Left lung (tissue), 10 donors: ENCODE results near the gene FBXO39. TPM values are rescaled to one million over a fixed set of nuclear protein-coding genes. Genes with fewer than 3 reads are reported as not detected.

Source experiments
- ATAC-seq: fragments of 200-7000 bp; cut with Tn5 transposase; one replicate; pipeline ENCODE4 v1.9.1; 2020; ENCODE audit warnings: moderate library complexity
- DNase-seq, 4 donors: peaks; one replicate each; pipeline ENCODE4 v3.0.0-alpha.2; 2013 to 2020
- H3K27ac ChIP-seq, 2 donors: fragments of 200-600 bp; sonication (generic) in 1 of 2; one replicate each; pipeline versions ENCODE4 v1.5.0 to v1.8.0; 2020 to 2021
- H3K27me3 ChIP-seq, 2 donors: fragments of 200-600 bp; sonication (generic) in 1 of 2; one replicate each; pipeline versions ENCODE4 v1.5.0 to v1.8.0; 2020 to 2021
- H3K36me3 ChIP-seq, 2 donors: fragments of 200-600 bp; sonication (generic) in 1 of 2; one replicate each; pipeline versions ENCODE4 v1.5.0 to v1.8.0; 2020 to 2021
- H3K4me1 ChIP-seq, 2 donors: fragments of 200-600 bp; one replicate each; pipeline ENCODE4 v1.8.0; 2021
- H3K4me3 ChIP-seq, 2 donors: fragments of 200-600 bp; sonication (generic) in 1 of 2; one replicate each; pipeline versions ENCODE4 v1.5.0 to v1.8.0; 2020 to 2021; ENCODE audit warnings: mild to moderate bottlenecking in 1 of 2
- H3K9me3 ChIP-seq, 2 donors: fragments of 200-600 bp; sonication (generic) in 1 of 2; one replicate each; pipeline versions ENCODE4 v1.5.0 to v1.8.0; 2020 to 2021
- intact Hi-C, 2 donors: fragments of 100-400 bp; cut with DNase I; formaldehyde crosslinking; loops; one replicate each; pipeline versions ENCODE4 v1.11.2 to v1.14.2; 2022
- polyA plus RNA-seq, 6 donors: library from polyadenylated mRNA; unstranded; fragments of 120-200 nt; gene quantifications; one replicate each; pipeline ENCODE4 v1.2.1, GENCODE V29; 2013; ENCODE audit not compliant: insufficient read length in 6 of 6
- total RNA-seq, 2 donors: library from RNA; stranded (reverse); fragmentation: NEBNext Ultra II Directional; extraction: Animal tissue kit (Norgen Biotek cat#: 25700); gene quantifications; one replicate each; pipeline ENCODE4 v1.2.1, GENCODE V29; 2021
- TF ChIP-seq, protein P1 (sequence below), 2 donors: fragments of 200-600 bp; sonication (generic) in 1 of 2; IDR thresholded peaks; one replicate each; pipeline versions ENCODE4 v1.5.0 to v1.8.0; 2021; ENCODE audit warnings: antibody characterized with exemption in 2 of 2
- donor health status: DM: no; HTN: yes; CAD: no.
- donor health status: DM: no; HTN: no; CAD: no.

Gene FBXO39
- total and polyA plus RNA-seq, 8 donors = 0.17 to 0.70 (median 0.47) TPM; not detected in 1

DNA sequence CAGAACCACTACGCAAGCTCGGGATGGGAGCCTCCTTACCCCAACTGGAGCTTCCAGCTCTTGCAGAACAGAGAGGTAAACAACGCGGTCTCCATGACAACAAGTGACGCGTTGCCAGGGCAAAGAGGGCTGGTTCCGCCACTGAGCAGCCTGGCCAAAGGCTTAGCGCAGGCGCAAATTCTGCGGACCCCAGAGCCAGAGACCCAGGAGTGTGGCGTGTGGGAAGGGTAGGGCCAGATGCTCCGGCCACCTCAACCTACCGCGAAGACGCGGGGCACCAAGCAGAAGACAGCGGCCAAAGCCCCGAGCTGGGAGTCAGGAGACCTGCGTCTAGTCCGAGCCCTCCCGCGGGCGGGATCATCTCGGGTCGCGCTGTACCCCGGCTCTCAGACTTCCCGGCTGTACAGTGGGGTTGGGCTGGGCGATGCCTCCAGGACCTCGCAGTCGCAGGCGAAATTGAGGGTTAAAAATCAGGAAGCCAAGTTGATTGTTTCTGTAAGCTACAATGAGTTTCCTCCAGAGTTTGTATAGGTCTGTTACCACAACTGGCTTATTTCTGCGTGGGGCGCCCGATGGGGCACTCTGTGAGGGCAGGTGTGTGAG is 55.7 kb downstream of the FBXO39 start, which contains the start of gene TEKT1:
TSS of gene TEKT1 (minus strand) at position 69 of the 603 bp plus-strand sequence. CDS start 1,353 bp downstream, outside the sequence.
- H3K27me3 ChIP-seq = peaks cover 42 to 92% of the 10 kb centered on the region in 2 donors
- H3K36me3 ChIP-seq = no peaks in the 10 kb centered on the region
- H3K4me1 ChIP-seq = peaks cover 0 to 8% of the 10 kb centered on the region in 2 donors
- H3K9me3 ChIP-seq = no peaks in the 10 kb centered on the region
- TF ChIP-seq, protein P1, sequence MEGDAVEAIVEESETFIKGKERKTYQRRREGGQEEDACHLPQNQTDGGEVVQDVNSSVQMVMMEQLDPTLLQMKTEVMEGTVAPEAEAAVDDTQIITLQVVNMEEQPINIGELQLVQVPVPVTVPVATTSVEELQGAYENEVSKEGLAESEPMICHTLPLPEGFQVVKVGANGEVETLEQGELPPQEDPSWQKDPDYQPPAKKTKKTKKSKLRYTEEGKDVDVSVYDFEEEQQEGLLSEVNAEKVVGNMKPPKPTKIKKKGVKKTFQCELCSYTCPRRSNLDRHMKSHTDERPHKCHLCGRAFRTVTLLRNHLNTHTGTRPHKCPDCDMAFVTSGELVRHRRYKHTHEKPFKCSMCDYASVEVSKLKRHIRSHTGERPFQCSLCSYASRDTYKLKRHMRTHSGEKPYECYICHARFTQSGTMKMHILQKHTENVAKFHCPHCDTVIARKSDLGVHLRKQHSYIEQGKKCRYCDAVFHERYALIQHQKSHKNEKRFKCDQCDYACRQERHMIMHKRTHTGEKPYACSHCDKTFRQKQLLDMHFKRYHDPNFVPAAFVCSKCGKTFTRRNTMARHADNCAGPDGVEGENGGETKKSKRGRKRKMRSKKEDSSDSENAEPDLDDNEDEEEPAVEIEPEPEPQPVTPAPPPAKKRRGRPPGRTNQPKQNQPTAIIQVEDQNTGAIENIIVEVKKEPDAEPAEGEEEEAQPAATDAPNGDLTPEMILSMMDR (IDR thresholded peaks at IDR 0.05) = no peak
- intact Hi-C loops = no loop called here
- ATAC-seq (peak; percentile 98), DNase-seq (peak; percentile 76 to 92 (median 86))
- no peak within 1 kb of the TSS for H3K27ac ChIP-seq
- H3K4me3 ChIP-seq = peak within 1 kb of the TSS; percentile 17 to 26

Other genes with a start within 250 kb of the FBXO39 start
- gene PITPNM3, start 219.7 kb upstream of the FBXO39 start, total RNA-seq = 10 to 100 TPM; 12.3 to 13.8 TPM
- 1 to 10 TPM; 3.6 to 6.3 (median 5.5) TPM for gene PITPNM3, start 219.7 kb upstream of the FBXO39 start, polyA plus RNA-seq
- 10 to 100 TPM; 15.8 to 18.6 TPM for gene KIAA0753, start 135.5 kb upstream of the FBXO39 start, total RNA-seq
- gene KIAA0753, start 135.5 kb upstream of the FBXO39 start, polyA plus RNA-seq = 10 to 100 TPM; 32.2 to 46.7 (median 39.9) TPM
- 100 to 1,000 TPM in 1 of 2 donors, 10 to 100 TPM in 1; 93.1 to 102 TPM for gene TXNDC17, start 135.2 kb upstream of the FBXO39 start, total RNA-seq
- gene TXNDC17, start 135.2 kb upstream of the FBXO39 start, polyA plus RNA-seq = 100 to 1,000 TPM in 1 of 6 donors, 10 to 100 TPM in 5; 78.9 to 101 (median 89.1) TPM
- 10 to 100 TPM; 19.1 to 26.8 TPM for gene MED31, start 124.6 kb upstream of the FBXO39 start, total RNA-seq
- gene MED31, start 124.6 kb upstream of the FBXO39 start, polyA plus RNA-seq = 10 to 100 TPM; 22.0 to 29.8 (median 24.1) TPM
- 1 to 10 TPM; 1.3 to 2.2 TPM for gene C17orf100, start 124.5 kb upstream of the FBXO39 start, total RNA-seq
- gene C17orf100, start 124.5 kb upstream of the FBXO39 start, polyA plus RNA-seq = 1 to 10 TPM; 4.9 to 7.6 (median 6.5) TPM
- under 1 TPM in 1 of 2 donors, not detected in 1; 0.17 TPM for gene SLC13A5, start 62.8 kb upstream of the FBXO39 start, total RNA-seq
- gene SLC13A5, start 62.8 kb upstream of the FBXO39 start, polyA plus RNA-seq = under 1 TPM; 0.24 to 0.77 (median 0.48) TPM
- gene XAF1, start 20.2 kb upstream of the FBXO39 start, total RNA-seq = 10 to 100 TPM; 62.9 to 63.0 TPM
- gene XAF1, start 20.2 kb upstream of the FBXO39 start, polyA plus RNA-seq = 10 to 100 TPM; 19.8 to 41.3 (median 25.0) TPM
- gene TEKT1, start 55.5 kb downstream of the FBXO39 start, total RNA-seq = 1 to 10 TPM in 1 of 2 donors, not detected in 1; 4.9 TPM
- gene TEKT1, start 55.5 kb downstream of the FBXO39 start, polyA plus RNA-seq = 10 to 100 TPM in 1 of 6 donors, 1 to 10 TPM in 5; 1.4 to 13.6 (median 7.8) TPM
- gene ALOX12, start 219.8 kb downstream of the FBXO39 start, total RNA-seq = under 1 TPM; 0.29 to 0.67 TPM
- 1 to 10 TPM; 2.8 to 4.4 (median 3.3) TPM for gene ALOX12, start 219.8 kb downstream of the FBXO39 start, polyA plus RNA-seq
- 100 to 1,000 TPM; 279 to 284 TPM for gene RNASEK, start 236.4 kb downstream of the FBXO39 start, total RNA-seq
- 100 to 1,000 TPM; 127 to 151 (median 134) TPM for gene RNASEK, start 236.4 kb downstream of the FBXO39 start, polyA plus RNA-seq
- gene BCL6B, start 246.8 kb downstream of the FBXO39 start, total RNA-seq = 10 to 100 TPM; 13.3 to 17.2 TPM
- gene BCL6B, start 246.8 kb downstream of the FBXO39 start, polyA plus RNA-seq = 10 to 100 TPM; 35.1 to 45.9 (median 37.0) TPM